Activated CD4-positive, alpha-beta T cell treated with anti-CD3 and anti-CD28 coated beads for 4 hours (primary cell): ENCODE results near the gene FCRL5.

Experiments
- DNase-seq, 2 donors: peaks; one replicate each; pipeline ENCODE4 v3.0.0-alpha.2; 2020

FCRL5 gene

DNA sequence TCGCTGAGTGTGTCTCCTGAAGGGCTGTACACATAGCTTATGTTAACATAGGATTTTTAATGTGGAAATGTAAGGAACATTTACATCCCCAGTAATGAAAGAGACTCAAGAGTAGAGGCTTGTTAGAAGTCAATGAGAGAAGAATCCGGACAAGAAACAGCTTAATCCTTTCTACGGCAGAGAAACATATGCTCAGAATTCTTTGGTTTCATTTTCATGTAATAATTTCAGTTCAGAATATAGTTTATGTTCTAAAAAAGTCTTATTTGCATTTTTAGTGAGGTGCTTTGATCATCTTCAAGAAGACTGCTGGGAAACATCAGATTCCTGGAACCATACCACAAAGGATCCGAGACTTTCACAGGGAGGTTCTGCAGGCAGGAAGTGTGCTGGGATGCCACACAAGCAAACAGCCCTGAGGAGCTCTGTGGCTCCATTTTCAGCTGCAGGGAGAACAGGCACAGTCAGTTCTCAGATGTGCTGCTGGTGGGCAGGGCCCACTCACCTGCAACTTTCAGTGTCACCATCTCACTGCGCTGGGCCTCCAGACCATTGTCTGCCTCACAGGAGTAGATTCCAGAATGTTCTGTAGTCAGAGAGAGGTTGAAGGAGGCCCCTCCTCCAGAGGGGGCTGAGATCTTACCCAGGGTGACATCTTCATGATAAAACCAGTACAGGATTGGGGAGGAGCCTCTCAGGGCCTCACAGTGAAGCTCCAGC, 28.4 kb downstream of the FCRL5 start:
- DNase-seq = no peak

DNA sequence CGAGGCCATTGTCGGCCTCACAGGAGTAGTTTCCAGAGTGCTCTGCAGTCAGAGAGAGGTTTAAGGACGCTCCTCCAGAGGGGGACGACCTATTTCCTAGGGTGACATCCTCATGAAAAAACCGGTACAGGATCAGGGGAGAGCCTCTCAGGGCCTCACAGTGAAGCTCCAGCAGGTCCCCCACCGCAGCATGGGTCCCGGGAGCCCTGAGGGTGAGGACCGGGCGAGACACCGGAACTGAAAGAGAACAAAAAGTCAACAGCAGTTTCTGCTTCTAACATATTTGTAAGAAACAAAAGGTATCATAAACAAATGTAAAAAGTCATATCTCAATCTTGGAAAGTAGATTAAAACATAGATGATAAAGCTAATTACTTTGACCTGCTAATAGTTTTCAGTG, 31.3 kb downstream of the FCRL5 start:
- DNase-seq = no peak

DNA sequence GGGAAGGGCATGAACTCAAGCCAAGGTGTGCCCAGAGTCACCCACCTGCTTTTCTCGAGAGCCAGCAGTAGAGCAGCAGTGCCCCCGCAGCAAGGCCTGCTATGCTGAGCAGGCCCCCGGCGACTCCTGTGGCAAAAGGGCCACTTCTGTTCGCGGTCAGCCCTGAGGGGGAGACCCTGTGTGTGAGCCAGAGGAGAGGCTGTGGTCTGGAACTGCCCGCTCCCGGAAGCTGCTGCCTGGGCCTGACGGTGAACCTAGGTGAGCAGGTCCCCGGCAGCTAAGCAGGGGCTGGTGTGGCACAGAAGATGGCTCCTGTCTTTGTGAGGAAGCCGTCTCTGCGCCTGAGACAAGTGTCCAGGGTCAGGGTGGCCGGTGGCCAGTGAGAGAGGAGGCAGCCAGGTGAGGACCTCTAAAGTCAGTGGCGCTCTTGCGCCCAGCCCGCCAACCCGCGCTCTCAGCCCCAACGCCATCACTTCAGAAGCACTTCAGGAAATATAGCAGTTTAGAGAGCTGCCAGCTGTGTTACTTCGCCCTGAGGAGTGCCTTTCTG, 31.9 kb downstream of the FCRL5 start:
- no peak for DNase-seq

DNA sequence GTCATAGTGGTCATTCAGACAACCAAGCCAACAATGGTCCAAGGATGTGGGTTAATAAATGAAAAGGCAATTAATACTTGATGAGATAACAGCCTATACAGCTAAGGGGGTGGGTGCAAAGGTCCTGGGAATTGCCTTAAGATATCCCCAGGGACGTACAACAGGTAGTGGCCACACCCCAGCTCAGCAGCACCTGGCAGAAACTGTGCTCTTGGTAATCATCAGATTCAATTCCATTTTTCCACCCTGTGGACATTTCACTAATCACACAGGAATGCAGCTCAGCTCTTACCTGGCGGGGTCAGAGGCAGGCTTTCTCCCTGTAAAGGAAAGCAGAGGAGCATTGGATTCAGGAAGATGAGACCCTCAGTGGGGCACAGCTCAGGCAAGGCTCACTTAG, 32.9 kb downstream of the FCRL5 start:
- DNase-seq = no peak

DNA sequence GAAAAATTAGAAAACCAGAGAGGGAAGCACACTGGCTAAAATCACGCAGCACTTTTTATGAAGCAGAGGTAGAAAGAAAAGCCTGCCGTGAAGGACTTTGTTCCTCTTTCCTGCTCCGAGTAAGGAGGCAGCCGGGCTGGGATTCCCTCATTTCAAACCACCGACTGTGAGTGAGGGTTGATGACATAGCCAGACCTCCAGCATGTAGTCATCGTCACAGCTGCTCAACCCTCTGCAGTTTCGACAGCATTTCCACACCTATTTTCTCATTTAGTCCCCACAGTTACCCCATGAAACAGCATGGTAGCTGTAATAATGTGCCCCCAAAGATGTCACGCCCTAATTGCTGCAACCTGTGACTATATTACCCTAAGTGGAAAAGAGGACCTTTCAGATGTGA, 35.3 kb downstream of the FCRL5 start:
- DNase-seq = no peak

DNA sequence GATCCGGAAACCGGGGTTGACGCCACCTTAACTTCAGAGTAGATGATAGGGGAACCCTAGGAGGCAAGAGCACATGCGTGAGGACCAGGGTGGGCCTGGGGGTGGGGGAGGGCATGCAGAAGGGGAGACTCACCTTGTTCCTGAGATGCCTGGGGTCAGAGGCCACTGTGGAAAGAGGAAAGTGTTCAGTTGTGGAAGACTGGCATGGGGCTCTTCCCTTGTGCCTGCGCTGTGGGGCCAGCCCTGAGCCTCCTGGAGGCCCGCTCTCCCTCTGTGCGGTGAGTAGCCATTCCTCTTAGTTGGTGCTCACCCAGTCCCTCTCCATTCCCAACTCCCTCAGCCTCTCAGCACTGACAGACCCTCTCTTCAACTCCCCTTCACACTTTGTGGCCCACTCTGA, 36.6 kb downstream of the FCRL5 start:
- no peak for DNase-seq

DNA sequence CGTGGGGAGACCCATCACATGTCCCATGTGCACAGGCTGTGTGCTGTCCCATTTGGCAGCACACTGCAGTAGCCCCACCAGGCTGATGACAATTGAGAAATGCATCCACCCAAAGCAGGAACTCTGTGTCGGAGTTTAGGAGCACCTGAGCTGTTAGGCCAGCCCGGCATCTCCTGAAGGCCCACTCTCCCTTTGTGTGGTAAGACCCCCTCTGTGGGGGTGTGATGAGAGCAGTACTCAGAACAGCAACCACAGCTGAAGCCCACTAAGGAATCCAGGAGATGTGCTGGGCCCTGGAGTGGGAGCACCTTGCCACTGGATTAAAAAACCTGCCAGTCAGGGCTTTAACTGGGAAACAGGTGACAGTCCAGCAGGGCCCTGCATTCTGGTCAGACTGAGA, 37.2 kb downstream of the FCRL5 start:
- no peak for DNase-seq

DNA sequence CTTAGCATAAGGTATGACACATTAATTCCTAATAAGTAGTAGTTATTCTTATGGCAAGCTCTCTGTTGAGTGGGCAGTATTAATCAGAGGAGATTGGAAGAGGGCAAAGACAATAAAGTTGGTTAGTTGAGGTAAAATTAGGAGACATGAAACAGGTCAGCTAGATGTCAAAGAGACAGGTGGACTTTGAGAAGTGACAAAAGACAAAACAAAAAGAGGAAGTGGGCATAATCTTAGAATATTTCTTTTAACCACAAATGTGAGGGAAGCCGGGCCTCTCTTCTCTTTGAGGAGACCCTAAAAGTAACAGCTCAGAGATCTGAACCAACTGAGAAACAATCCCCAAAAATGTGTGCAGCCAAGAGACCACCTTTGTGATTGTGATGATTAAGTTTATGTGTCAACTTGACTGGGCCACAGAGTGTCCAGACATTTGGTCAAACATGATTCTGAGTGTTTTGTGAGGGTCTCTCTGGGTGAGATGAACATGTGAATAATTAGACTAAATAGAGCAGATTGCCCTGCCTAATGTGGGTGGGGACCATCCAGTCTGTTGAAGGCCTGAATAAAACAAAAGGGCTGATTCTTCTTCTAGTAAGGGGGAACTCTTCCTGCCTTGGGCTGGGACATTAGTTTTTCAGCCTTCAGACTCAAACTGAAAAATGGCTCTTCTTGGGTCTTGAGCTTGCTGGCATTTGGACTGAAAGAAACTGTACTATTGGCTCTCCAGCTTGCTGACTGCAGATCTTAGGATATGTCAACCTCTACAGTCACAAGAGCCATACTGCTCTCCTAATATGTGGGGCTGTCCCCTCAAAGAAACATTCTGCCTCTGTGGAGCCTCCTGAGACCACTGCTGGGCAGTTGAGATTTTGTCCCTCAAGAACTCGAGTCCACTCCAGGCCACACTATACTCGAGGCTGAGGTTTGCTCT, 40.0 kb downstream of the FCRL5 start:
- DNase-seq = no peak

DNA sequence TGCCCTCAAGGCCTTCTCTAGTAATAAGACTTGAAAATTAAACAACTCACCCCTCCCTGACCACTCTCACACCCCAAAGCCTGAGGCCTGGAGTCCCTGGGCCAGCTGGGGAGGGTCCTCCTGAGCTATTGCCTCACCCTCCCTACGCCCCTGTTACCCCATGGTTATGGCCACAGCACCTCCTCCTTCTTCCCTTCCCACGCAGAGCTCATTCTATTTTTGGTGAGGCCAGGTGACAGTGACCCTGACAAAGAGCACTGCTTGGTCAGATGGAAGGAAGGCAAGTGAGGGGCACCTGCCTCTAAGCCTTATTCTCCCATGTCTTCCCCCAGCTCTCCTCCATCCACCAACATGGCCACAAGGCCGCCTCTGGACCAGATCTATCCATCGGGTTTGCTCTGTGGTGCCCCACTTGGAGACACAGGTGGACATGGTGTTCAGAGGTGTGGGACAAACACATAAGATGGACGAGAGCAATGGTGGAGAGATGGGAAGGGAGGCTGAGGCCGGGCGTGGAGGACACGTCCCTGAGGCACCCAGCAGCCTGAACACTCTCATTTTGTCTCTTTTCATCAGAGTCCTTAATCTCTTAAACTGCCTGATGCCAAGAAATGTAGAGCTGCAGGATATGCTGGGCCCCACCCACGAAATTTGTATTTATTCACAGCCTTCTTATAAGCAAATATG, 42.6 kb downstream of the FCRL5 start:
- DNase-seq = no peak

DNA sequence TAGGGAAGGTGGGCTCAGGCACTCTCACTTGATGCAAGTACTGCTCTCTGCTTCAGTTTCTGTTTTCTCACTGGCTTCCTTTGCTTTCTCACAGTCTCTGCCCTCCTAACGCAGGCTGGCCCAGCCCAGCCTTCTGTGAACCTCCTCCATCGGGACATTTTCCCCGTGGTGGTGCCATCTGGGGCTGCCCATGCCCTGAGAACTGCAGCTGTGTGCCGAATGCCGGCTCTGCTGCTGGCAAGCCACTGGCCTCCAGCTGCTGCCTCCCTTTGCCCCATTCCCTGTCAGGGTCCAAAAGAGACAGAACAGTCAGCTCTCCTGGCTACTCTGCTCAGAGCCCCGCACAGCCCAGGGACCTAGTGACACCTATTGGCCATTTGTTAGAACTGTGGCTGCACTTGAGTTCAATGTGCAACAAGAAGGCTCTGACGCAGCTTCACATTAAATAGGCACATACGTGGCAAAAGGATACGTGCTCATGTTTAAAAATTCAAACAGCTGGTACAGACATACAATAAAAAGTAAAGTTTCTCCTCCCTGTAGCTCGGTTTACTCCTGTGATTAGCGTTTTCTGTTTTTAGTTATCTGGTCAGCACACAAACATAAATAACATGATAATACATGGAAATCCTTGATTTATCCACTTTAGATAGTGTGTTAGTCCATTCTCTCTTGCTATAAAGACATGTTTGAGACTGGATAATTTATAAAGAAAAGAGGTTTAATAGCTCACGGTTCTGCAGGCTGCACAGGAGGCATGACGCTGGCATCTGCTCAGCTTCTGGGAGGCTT, 46.6 kb downstream of the FCRL5 start:
- no peak for DNase-seq

DNA sequence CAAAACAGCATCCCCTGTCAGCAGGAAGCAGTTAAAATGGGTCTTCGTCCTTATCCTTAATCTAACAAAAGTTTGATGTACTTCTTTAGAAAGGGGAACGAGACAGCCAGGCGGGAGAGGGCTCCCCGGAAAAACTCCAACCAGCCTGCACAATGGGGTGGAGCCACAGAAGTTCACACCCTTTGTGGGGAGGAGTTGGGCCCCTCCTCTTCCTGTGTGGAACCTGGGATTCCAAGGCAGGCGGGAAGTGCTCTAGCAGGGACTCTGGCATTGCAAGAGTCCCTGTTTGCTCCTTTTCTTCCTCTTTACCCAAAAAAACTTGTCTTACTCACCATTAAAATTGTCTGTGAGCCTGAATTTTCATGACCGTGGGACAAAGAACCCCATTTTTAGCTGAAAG, 47.7 kb downstream of the FCRL5 start:
- DNase-seq = no peak

DNA sequence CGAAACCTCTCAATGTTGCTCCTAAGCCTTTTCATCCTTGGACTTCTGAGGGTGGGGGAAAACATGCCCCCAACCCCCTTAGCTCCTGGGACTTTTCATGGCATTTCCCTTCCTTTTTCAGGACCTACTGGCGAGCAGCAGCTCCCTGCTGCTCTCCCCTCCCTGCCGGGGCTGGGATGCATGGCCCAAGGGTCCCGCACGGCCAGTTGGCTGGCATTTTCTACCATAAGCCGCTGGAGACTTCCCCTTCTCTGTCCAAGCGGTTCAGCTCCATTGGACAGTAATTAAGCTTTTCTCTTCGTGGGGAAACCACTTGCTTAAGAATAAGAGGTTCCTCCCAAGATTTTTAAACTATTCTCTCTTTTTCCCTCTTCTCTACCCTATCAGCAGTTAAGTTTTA, 52.8 kb downstream of the FCRL5 start:
- no peak for DNase-seq

DNA sequence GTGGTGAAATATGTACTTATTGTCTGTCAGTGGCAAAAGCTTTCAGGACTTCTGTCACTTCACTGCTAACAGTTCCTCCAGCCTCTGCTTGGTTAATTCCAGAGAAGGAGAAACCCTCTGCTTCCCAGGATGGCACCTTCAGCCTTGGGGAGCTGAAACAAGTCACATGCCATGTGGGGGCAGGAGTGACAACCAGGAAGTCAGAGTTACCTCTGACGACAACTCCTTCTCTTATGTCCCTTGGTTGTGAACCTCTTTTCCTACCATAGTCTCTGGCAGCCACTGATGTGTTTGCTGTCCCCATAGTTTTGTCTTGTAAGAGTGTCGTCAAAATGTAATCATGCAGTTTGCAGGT, 53.6 kb downstream of the FCRL5 start:
- no peak for DNase-seq

DNA sequence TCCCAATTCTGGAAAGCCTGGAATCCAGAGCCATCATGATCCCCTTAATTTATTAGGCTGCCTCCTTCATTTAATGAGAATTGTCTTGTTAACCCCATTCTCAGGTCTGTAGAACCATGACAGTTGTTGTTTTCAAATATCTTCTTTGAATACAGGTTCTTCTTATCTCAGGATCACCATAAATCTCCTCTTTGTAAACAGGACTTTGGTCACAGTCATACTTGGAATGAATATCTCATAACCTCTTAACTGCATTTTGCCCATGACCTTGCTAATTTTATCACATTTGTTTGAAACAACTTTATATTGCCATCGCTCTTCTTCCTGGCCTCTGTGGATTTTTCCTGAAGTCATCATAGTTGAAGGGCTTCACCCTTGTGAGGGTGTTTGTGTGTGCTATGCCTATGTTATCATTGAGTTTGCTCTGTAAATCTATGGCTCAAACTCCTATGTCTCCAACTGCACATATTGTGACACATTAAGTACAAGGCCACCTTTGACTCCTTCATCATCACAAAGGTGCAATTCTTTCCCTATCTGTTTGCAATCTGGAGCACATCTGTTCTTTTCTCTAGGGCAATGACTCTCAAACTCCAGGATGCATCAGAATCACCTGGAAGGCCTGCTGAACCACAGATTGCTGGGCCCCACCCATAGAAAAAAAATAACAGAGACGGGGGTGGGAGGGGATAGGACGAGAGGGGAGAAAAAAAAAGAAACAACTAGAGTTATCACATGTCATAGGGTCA, 54.2 kb downstream of the FCRL5 start:
- no peak for DNase-seq

DNA sequence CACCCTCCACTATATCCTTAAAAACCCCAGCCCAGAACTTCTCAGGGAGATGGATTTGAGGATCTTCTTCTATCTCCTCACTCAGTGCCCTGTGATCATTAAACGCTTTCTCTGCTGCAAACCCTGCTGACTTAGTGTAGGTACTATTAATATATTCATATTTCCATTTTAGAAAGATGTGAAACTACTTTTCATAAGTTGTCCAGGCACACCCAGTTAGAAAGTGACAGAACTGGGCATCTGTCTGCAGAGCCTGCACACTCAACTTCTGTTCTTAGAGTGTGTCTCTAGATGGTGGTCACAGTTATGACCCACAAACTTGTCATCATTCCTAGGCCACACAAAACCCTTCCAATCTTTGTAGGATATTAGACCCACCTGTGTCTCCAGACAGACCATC, 55.0 kb downstream of the FCRL5 start:
- no peak for DNase-seq

DNA sequence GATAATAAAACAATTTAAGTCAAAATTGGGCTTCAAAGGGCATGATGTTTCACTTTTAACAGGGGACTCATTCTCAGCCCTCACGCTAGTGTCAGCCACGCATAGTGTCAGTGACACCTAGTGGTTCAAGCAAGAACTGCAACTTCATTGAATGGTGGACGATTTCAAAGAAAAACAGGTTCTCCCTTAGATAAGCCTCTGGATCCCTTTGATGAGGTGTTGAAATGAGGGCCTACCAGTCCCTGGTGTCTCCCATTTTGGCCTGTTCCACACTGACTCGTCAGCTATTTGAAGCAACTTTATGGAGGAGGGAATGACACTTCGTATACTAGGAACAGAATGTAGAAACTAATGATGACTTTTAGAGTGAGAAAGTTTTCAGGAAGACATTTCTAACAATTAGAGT, 56.2 kb downstream of the FCRL5 start:
- peak; percentile 12 to 33 for DNase-seq

DNA sequence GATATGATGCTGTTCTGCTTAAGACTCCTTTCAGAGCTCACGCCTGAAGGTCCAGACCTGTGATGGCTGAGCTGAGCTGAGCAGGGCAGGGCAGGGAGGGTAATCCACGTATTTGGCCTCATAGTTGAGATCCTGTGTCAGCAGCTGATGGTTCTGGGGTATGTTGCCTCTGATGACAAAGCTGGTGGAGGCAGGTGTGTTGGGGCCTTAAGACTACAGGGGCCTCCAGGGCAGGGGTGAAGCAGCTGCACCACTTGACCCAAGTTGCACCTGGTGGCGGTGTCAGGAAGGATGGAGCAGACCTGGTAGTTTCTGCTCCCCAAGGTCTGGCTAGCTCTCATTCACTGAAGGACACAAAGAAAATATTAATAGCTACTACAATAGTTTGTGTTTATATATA, 57.0 kb downstream of the FCRL5 start:
- DNase-seq = no peak

DNA sequence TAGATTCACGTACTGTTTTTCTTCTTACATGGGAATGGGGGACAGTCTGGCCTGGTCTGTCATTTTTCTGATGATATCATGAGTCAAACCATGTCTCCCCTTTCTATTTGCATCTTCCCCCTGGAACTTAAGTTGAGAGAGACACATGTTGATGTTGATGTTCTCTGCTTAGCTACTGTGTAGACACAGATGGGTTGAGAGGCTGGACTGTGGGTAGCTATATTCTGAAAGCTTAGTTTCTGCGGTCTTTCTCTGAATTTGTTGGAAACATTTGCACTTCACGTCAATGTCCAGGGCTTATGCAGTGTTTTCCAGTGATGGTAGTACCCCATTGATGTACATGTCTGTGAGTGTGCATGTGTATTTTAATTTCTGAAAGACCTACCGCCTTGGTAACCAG, 58.2 kb downstream of the FCRL5 start:
- DNase-seq = no peak

DNA sequence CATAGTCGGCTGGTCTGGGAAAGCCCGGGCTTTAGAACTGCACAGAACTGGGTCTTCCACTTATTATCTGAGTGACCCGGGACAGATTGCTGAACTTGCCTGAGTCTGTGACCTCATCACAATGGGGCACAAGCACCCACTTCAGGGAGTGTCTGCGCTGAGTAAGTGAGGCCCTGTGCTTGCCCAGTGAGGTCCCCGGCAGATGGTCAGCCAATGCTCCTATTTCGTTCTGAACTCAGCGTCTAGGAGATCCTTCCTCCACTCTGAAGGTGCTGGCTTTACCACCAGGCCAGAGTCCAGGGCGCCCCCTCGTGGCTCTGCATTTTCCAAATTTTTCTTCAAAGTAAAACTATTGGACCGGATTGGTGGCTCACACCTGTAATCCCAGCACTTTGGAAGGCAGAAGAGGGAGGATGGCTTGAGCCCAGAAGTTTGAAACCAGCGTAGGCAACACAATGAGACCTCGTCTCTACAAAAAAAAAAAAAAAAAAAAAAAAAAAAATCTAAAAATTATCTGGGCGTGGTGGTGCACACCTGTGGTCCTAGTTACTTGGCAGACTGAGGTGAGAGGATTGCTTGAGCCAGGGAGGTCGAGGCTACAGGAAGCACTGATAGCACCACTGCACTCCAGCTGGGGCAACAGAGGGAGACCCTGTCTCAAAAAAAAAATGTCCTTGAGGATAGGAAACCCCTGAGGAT, 61.7 kb downstream of the FCRL5 start:
- DNase-seq = peak in 1 of 2 donors; percentile 33

DNA sequence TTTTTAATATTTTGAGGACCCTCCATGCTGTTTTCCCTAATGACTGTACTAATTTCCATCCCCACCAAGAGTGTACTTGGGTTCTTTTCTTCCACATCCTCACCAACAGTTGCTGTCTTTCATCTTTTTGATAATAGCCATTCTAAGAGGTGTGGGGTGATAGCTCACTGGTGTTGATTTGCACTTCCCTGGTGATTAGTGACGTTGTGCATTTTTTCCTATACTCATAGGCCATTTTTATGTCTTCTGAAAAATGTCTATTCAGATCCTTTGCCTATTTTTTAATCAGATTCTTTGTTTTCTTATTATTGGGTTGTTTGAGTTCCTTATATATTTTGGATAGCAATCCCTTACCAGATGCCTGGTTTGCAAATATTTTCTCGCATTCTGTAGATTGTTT, 64.2 kb downstream of the FCRL5 start:
- no peak for DNase-seq

DNA sequence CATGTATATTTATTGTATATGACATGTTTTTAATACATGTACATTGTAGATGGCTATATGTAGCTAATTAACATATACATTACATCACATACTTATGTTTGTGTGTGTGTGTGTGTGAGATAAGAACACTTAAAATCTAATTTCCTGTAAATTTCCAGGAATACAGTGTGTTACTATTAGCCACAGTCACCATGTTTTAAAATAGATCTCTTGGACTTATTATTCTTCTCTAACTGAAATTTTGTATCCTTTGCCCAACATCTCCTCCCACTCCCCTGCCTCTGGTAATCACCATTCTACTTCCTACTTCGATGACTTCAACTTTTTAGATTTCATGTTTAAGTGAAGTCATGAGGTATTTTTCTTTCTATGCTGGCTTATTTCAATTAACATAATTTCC, 64.8 kb downstream of the FCRL5 start:
- no peak for DNase-seq
